DMS53 (cell line): ENCODE results near the gene ADGRF4.

Experiments used
- DNase-seq: peaks from one replicate; lab custom pipeline; 2025; lab: John Stamatoyannopoulos, UW

The ADGRF4 gene

DNA sequence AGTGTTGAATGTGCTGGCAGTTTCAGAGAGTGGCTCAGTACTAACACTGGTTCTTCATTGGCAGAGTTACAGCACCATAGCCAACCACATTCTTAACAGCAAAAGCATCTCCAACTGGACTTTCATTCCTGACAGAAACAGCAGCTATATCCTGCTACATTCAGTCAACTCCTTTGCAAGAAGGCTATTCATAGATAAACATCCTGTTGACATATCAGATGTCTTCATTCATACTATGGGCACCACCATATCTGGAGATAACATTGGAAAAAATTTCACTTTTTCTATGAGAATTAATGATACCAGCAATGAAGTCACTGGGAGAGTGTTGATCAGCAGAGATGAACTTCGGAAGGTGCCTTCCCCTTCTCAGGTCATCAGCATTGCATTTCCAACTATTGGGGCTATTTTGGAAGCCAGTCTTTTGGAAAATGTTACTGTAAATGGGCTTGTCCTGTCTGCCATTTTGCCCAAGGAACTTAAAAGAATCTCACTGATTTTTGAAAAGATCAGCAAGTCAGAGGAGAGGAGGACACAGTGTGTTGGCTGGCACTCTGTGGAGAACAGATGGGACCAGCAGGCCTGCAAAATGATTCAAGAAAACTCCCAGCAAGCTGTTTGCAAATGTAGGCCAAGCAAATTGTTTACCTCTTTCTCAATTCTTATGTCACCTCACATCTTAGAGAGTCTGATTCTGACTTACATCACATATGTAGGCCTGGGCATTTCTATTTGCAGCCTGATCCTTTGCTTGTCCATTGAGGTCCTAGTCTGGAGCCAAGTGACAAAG lies 17.0 kb upstream of the ADGRF4 start:
- DNase-seq: peak; percentile 36

DNA sequence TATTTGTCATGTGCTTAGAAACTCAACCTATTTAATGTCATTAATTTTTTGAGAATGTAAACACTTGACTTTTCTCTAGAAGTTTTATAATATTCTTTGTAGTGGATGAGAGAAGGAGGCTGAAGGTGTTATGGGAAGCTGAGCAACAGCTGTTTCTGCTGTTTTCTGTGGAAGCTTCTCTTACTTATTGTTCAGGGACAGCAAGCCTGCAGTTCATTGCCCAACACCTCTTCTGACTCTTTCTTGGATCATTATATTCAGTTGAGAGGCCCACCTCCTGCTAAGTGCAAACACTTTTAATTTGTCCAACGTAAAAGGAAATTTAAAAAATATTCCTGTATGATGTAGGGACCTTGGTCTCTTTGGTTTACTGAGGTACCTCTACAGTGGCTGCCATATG lies 12.0 kb upstream of the ADGRF4 start:
- DNase-seq: no peak

DNA sequence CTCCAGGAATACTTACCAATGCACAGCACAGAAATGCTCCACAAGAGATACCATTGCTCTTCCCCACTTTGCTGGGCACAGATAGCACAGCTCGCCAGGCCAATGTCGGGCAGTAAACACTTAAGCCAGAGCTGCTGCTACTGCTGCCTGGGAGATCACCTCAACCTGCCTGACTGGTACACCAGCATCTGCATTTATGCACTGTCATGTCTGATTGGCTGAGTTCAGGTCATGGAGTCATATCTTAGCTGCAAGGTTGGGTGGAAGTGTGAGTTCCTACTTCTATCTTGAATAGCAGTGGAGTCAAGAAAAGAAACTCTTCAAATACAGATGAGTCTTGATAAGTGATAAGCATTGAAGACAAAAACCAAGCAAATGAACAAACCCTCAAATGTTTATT lies 10.9 kb upstream of the ADGRF4 start:
- DNase-seq: peak; percentile 91

DNA sequence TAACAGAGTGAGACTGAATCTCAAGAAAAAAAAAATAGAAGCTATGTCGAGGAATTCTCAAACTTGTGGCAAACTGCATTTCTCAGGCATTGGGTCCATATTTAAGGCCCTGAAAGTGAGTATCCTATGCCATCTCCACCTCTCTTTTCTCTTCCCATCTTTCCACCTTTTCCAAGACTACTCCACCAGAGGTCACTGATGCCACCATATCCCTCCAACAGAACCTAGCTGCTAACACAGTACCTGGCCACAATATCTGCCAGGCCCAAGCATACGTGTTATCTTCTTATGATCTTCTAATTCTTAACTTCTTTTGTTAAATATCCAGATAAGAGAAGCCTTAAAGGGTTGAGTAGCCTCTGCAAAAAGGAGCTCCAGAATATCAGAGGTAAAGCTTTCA lies 8.2 kb upstream of the ADGRF4 start:
- peak; percentile 40 for DNase-seq

DNA sequence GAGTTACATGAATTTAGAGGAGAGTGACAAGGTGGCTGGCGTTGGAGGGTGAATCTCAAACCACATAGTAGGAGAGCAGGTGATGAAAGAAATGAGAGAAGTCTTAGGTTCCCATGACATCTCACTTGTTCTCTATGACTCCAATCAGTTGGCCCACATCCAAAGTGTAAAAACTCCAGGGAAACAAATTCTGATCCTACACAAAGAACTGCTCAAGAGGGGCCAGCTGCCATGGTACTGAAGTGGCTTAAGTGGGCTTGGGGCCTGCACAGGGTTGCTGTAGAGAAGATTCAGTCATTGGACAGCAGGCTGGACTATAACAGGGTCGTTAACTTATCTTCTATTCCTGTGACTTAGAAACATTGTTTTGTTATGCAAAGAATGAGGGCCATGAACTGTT lies 7.6 kb upstream of the ADGRF4 start:
- DNase-seq: peak; percentile 46

GRCh38 chr6:47697925-47698324 lies 455 bp upstream of the ADGRF4 start:
- no peak for DNase-seq

- DNase-seq: peak; percentile 58
Observed at GRCh38 chr6:47700053-47700452, 1.7 kb downstream of the ADGRF4 start.

- no peak for DNase-seq
Observed at GRCh38 chr6:47700596-47700995, 2.2 kb downstream of the ADGRF4 start.

DNA sequence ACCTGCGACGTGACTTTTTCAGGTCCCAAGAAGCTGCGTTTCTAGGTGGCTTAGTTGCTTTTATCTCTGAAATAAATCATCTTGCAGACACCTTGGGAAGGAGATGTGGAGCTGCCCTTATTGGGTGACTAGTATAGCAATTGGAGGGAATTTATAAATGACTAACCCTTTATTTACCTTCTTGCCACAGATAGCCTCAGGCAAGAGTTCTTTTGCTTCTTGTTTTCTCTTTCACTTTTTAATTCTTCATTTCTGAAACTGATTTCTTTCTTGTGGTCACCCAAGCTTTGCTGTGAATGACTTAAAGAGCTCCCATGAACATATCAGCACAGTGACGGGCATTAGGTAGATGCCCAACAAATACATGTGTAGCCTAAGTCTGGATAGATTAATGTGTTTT lies 3.0 kb downstream of the ADGRF4 start:
- DNase-seq: no peak

GRCh38 chr6:47709160-47709559 lies 10.8 kb downstream of the ADGRF4 start:
- DNase-seq: peak; percentile 24

DNA sequence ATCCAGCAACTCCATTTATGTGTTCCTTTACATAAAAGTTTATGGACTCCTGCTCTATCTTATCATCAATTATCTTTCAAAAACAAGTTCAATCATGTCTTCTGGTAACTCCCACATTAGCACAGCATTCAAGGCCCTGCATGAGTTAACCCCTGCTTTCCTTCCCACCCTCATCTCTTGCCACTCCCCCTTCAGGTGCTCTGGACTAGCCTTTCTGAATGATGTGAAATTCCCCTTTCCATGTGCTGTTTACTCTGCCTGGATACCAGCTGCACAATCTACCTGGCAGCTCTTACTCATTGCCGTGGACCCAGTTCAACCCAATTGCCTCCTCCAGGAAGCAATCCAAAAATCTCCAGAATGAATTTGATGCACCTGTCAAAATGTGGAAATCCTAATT lies 11.9 kb downstream of the ADGRF4 start:
- DNase-seq: peak; percentile 31

GRCh38 chr6:47713200-47713599 lies 14.8 kb downstream of the ADGRF4 start:
- no peak for DNase-seq

GRCh38 chr6:47714802-47715201 lies 16.4 kb downstream of the ADGRF4 start:
- DNase-seq: no peak

GRCh38 chr6:47715782-47716181 lies 17.4 kb downstream of the ADGRF4 start:
- DNase-seq: no peak

- no peak for DNase-seq
Observed at GRCh38 chr6:47716207-47716606, 17.8 kb downstream of the ADGRF4 start.

GRCh38 chr6:47718571-47718970 lies 20.2 kb downstream of the ADGRF4 start:
- no peak for DNase-seq

DNA sequence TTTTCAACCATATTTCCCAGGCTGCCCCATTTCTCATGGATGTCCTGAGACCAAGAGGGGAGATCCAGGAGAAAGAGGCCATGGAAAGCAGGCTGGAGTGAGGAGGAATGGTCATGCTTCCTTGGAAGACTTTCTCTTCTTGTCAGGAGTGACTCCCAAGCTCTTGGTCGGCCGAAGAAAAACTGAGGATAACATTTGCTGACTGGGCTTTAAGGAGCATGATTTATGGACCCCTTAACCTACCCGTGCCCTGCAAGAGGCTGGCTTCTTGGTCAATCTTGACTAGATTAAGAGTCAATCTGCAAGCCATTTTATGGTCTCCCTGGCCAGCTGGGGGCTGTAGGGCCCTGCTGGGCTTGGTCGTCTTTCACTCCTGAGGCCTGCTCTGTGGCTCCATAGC lies 22.8 kb downstream of the ADGRF4 start:
- no peak for DNase-seq

GRCh38 chr6:47722194-47722593 lies 23.8 kb downstream of the ADGRF4 start:
- DNase-seq: no peak

DNA sequence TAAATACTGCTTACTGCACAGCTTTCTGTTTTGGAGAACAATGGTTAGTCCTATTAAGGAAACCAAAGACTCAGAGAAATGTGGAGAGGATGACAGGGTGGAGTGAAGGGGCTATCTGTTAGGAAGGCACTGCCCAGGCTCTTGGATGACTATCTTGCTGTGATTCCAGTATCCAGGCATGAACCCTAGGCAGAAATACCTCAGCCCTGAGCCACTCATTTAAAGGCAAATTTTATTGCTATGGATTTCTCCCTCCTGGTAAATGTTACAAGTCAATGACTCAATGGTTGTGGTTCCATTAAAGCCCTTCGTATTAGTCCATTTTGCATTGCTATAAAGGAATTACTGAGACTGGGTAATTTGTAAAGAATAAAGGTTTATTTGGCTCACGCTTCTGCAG lies 25.9 kb downstream of the ADGRF4 start:
- no peak for DNase-seq

GRCh38 chr6:47727391-47727790 lies 29.0 kb downstream of the ADGRF4 start:
- no peak for DNase-seq

- DNase-seq: no peak
Observed at GRCh38 chr6:47729019-47729418, 30.6 kb downstream of the ADGRF4 start.

DNA sequence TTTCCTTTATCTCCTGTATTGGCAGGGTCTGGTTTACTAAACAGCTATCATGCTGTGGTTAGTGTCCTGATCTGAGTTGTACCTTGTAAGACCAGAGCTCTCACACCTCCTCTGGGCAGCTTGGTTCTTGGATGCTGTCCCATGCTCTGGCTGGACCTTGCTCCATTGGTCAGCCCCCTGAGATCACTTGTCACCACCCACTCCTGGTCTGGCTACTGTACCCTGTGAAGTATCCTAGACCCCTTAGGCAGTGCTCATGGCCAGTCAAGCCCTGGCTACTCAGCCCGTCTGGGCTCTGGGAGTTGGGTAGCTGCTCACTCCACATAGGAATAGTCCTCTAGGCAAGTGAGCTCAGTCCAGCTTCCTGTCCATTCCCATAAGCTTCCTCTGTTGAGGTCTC lies 31.1 kb downstream of the ADGRF4 start:
- no peak for DNase-seq

DNA sequence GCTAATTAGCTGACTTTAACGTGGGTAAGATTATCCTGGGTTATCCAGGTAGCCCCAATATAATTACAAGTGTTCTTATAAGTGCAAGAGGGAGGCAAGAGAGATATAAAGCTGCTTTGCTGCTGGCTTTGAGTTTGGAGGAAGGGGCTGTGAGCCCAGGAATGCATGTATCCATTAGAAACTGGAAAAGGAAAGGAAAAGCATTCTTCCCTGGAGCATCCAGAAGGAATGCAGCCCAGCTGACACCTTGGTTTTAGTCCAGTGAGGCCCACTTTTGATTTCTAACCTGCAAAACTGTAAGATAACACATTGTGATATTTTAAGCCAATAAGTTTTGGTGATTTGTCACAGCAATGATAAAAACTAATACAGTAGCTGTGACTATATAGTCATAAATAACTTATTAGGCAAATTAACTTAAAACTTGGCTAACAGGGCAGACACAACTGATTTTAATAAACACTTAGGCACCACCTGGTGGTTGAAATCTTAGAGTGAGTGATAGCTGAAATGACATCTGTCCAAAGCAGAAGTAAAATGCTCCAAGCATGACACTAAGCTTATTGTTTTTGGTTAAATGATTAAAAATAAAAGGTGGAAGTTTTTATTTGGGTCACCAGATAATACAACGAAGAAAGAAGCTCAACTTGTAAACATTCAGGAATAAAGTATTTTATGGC lies 35.6 kb downstream of the ADGRF4 start:
- DNase-seq: peak; percentile 68
